GM18951 (cell line): Measurements from ENCODE around the gene ST6GAL1.

ENCODE experiments used
- POLR2A ChIP-seq: IDR thresholded peaks from 4 replicates; pipeline ENCODE4 v1.6.1; 2011; ENCODE audit warnings: mild to moderate bottlenecking; ENCODE audit not compliant: insufficient read length, insufficient read depth; ENCODE audit errors: extremely low read depth
- in situ Hi-C: fragments of 300-500 bp; cut with MboI; formaldehyde crosslinking; loops from one replicate; pipeline ENCODE4 v1.12.0; 2022; ENCODE audit warnings: low sequenced_read_pairs, mixed read lengths, inconsistent platforms; ENCODE audit not compliant: unreplicated experiment

ST6GAL1 gene

DNA sequence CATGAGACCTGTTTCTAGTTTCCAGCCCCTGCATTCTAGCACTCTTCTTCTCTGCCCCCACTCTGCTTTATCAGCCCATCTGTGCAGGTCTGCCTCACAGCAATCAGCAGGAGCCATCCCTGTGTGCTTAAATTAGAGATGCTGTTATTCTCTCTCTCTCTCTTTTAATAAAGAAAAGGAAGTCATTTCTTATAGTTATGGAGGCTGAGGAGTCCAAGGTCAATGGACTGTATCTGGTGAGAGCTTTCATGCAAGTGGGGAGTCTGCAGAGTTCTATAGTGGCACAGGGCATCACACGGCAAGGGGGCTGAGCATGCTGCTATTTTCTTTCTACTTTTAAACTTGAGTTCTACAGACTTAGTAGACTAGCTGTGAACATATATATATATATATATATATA lies 4.5 kb upstream of the ST6GAL1 start:
- in situ Hi-C loops: no loop called here

DNA sequence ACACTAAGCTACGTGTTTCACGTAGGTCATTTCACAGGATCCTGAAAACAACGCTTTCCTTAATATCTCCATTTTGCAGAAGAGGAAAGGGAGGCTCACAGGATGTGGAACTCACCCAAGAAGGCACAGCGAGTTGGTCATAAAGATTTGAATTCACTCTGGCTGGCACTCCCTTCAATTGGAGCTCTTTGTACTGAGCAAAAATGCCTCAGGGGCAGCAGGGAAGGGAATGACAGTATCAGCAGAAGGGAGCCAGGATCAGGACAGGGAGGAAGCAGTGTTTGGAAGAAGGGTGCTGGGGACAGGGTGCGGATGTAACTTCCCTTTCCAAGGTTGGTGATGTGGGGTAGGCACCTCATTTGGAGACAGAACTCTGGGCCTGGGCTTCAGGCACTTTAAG lies 1.1 kb upstream of the ST6GAL1 start:
- in situ Hi-C loops: no loop called here
- TF ChIP-seq POLR2A: no peak

More for the DNA sequence above, 4.5 kb upstream of the ST6GAL1 start:
- no peak for TF ChIP-seq POLR2A

DNA sequence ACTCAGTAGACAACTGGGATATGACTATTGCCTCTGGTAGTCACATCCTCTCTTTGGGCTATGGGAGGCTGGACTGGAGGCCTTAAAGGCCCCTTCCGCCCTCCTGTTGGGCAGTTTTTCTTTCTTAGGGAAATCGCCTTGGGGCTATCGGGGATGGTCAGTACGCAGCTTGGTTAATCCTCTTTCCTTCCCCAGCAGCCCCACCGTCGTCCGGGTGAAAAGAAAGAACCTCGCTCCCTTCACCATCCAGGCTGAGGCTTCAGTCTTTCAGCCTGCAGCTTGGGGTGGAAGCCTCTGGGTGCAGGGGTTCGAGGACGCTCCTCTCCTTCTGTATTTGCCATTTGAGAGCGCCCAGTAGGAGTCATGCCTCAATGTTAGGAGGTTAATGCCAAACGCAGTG lies 641 bp upstream of the ST6GAL1 start:
- TF ChIP-seq POLR2A: no peak
- in situ Hi-C loops: no loop called here

DNA sequence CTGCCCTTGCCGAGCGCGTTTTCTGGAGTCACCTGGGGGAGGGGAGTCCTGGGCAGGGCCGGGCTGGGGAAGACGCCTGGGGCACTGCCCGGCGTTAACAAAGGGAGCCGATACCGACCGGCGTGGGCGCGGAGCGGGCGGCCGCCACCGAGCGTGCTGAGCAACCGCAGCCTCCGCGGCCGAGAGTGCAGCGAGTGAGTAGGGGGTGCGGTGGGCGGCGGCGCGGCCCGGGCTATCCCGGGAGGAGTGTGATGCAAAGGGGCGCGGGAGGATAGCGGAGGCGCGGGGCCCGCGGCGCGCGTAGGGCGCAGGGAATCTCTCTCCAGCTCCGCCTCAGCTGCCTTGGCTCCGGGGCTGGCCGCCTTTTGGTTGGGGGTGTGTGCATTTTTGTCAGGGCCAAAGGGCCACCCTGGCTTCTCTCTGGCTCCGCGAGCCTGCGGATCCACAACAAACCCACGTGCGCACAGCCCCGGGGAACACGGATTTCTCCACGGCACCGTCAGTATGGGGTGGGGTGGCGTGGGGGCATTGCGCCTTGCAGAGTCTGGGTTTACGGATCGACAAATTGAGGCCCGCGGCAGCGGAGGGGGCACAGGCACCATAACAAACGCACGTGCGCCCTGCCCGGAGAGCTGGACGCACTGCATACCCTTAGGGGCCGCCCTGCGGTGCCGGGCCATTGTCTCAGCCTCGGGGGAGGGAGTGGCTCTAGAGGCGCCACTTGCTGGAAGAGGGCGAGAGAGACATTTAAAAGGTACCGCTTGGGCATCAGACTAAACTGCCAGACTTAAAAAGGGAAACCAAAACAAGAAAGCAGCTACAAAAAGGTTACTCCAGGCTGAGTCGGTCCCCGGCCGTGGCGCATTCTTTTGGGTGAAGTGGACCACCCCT lies 560 bp downstream of the ST6GAL1 start:
- in situ Hi-C loops: no loop called here
- no peak for TF ChIP-seq POLR2A

DNA sequence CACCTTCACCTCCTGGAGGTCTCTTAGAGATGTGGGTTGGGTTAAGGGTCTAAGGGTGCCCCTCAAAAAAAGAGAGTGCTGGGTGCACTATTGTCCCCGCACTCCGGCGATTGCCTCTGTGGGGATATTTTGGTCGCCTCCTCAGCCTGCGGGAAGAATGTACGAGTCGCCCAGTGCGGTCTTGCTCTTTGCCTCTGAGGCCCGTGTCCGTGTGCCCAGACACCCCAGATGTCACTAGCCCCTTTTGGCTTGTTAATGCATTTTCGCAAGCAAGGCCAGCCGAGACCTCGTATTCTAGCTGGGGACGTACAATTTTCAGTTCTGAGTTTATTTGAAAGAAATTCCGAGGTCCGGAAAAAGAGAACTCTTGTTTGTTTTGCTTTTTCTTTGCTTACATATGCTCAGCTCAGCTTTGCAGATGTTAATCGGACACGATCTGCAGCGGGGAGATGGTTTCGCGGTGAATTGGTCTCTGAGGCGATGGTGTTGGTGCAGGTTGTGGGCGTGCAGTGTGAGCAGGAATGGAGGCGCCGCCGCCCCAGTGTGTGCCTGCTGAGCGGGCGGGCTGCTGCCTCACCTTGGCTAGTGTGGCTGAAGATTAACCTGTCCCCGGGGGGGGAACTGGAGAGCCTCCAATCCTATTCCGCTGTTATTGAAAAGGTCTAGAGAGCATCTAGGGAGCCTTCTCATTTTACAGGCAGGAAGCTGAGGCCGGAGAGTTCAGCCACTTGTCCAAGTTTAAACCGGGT lies 1.4 kb downstream of the ST6GAL1 start:
- TF ChIP-seq POLR2A: peak; percentile 40
- in situ Hi-C loops: no loop called here

DNA sequence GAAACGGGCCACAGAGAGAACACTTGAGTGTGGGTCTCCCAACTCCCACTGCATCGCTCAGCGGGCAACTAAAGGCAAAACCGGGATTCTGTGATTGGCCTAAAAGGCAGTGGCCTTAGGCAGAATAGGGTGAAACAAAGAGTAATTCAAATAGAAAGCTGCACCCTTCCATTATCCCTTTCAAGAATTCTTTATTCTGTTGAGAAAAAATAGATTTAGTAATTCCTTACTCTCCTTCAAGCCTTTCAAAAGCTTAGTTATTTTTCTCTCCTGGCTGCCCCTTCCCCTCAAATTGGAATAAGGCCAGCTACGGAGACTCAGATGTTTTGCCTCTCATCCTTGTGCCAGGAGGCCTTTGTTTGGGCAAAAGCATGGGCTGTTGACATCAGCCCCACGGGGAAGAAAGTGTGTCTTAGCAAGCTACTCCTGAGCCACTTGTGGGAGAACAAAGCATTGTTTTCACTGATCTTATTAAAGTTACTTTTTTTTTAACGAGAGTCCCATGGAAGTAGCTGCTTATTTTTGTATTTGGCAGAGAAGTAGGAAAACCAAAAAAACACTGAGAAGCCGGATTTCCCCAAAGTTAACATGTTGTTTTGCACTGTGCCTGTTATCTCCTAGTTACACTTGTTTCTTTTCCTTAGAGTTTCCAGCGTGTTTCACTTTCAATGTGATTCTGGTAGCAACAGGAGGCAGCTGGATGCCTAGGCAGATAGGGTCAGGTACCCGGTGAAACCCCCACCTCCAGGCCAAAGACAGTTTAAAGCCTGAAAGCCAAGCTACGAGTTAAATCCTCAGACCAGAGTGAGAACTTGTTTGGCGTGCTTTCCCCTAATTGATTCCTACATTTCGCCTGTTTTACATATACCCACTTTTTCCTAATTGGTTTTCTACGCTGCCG lies 2.2 kb downstream of the ST6GAL1 start:
- no peak for TF ChIP-seq POLR2A
- in situ Hi-C loops: no loop called here

DNA sequence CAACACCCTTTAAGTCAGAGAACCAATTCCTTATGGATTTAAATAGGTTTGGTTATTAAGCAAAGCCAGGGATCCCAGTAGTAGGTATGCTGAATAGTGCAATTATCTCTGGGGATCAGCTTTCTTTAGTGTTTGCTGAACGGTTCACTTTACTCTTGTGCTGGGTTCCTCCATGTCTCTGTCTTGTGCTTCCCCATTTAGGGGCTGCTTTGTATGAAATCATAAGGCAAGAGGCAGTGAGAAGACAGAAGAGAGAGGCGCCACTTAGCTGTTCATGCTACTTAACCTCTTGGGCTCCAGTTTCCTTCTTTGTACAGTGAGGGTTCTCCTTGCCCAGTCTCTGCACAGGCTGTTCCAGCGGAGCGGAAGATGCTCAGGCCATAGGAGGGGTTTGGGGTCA lies 3.5 kb downstream of the ST6GAL1 start:
- TF ChIP-seq POLR2A: no peak
- in situ Hi-C loops: no loop called here

DNA sequence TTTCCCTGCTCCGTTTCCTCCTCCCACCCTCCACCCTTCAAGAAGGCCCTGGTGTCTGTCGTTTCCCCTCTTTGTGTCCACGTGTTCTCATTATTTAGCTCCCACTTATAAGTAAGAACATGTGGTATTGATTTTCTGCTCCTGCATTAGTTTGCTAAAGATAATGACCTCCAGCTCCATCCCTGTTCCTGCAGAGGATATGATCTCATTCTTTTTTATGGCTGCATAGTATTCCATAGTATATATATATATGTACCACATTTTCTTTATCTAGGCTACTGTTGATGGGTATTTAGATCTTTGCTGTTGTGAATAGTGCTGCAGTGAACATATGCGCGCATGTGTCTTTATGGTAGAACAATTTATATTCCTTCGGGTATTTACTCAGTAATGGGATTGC lies 4.8 kb downstream of the ST6GAL1 start:
- in situ Hi-C loops: no loop called here
- TF ChIP-seq POLR2A: no peak

DNA sequence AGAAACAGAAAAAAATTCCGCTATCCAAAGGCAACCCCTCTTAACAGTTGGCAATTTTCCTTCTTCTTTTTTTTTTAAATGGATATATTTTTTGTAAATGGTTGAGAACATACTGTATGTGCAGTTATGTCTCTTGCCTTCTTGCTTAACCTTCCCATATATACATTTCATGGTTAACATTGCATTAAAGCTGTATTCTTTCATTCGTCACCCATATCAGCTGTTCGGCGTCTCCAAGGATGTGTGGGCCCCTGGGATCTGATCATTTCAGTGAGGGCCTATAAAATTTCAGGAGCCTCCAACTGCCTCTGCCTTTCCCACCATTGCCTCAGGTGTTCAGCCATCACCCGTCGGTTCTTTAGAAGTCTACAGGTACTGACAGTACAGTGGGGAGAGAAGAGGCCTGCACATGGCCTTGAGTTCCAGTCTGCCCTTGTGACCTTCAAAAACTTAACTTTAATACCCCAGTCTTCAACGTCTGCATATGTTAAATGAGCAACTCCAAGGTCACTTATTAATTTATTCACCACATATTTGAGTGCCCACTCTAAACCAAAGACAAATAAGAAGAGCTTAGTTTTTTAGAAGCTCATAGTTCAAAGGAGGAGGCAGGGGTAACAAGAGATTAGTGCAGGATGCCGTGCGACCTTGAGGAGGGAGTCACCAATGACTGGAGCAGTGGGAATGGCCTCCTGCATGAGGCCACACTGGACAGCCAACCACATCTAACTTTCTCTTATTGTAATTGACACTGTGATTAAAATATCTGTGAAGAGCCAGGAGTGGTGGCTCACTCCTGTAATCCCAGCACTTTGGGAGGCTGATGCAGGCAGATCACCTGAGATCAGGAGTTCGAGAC lies 6.9 kb downstream of the ST6GAL1 start:
- in situ Hi-C loops: no loop called here
- TF ChIP-seq POLR2A: no peak

DNA sequence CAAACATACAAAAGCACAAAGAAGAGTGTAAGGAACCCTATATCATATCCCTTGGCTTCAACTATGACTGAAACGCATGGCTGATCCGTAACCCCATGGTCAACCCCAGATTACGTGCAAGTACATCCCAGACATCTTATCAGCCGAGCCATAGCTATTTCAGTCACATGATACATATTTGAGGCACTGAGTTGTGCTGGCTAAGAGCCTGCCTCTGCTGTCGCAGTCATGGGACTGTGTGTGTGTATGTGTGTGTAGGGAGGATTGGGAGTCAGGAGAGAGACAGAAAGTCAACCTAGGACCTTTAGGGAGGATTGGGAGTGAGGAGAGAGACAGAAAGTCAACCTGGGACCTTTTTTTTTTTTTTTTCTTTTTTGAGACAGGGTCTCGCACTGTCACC lies 8.4 kb downstream of the ST6GAL1 start:
- in situ Hi-C loops: no loop called here
- no peak for TF ChIP-seq POLR2A

DNA sequence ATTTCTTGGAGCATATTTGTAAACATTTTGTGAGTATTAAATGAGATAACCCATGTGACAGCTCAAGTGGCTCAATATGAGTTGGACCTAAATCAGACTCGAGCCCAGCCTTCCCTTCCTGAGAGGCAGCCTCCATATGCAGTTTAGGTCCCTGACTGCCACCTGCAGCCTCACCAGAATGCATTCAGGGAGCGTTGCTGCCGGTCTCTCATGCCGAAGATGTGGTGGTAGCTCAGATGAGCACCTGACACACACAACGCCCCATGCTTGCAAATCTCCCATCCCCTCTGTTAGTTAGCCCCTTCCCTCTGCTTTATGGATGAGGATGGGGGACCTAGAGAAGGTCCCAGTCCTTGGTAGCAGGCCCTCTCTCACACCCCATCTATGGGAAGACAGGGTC lies 9.2 kb downstream of the ST6GAL1 start:
- TF ChIP-seq POLR2A: no peak
- in situ Hi-C loops: no loop called here

DNA sequence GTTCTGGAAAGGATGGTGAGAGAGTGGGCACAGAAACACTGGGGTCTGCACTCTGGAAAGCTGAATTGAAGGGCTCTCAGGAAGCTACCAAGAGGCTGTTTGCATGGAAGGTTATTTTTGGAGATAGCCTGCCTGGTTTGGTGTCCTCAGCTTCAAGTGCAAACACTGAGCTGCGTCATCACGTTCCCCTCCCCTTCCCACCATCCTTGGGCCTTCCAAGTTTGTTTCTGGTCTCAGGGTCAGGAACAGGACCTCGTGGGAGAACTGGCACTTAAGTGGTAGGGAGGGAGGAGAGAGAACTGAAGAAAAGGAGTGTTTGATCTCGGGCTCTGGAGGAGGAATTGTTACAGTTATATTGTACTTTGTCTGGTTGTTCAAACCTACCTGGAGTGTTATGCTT lies 10.6 kb downstream of the ST6GAL1 start:
- in situ Hi-C loops: no loop called here

DNA sequence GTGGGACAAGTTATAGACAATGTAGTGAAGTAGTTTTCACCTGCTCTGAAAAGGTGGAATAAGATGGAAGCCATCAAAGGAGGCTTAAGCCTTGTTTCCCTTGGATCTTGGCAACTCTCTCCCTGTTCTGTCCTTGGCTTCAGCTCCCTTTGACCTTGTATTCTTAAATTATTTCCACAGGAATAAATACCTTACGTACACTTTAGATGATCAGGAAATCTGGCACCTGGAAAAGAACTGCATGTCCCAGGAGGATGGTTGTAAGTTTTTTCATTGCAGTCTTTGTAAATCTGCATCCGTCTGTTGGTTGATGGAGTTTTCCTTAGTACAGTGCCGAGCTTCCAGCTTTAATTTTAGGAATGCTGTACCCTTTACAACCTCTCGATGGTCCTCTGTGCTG lies 11.8 kb downstream of the ST6GAL1 start:
- no peak for TF ChIP-seq POLR2A
- in situ Hi-C loops: no loop called here

More for the DNA sequence above, 10.6 kb downstream of the ST6GAL1 start:
- no peak for TF ChIP-seq POLR2A
